HepG2 (cell line): Measurements from ENCODE around the gene NPR3. TPM values are rescaled to one million over a fixed set of nuclear protein-coding genes. Genes with fewer than 3 reads are reported as not detected.

Source experiments
- CTCF ChIP-seq: sonication (generic); formaldehyde crosslinking; IDR thresholded peaks from 2 replicates; pipeline ENCODE4 v1.5.0; 2020; ENCODE audit warnings: mild to moderate bottlenecking, missing genetic modification reagents, moderate library complexity
- FOXM1 ChIP-seq: sonication (generic); formaldehyde crosslinking; IDR thresholded peaks from 2 replicates; pipeline ENCODE4 v1.5.0; 2020; ENCODE audit warnings: missing genetic modification reagents
- KDM2A ChIP-seq: sonication (generic); formaldehyde crosslinking; IDR thresholded peaks from 2 replicates; pipeline ENCODE4 v1.4.0; 2020; ENCODE audit warnings: low read depth, missing genetic modification reagents, borderline replicate concordance
- NFATC3 ChIP-seq: sonication (generic); formaldehyde crosslinking; IDR thresholded peaks from 2 replicates; pipeline ENCODE4 v1.5.1; 2020; ENCODE audit warnings: mild to moderate bottlenecking, missing genetic modification reagents
- RBAK ChIP-seq: sonication (generic); formaldehyde crosslinking; IDR thresholded peaks from 2 replicates; pipeline ENCODE4 v1.5.1; 2020; ENCODE audit warnings: mild to moderate bottlenecking, missing genetic modification reagents
- SKI ChIP-seq: fragments of 450-650 bp; IDR thresholded peaks from one replicate; pipeline ENCODE4 v1.6.1; 2018; ENCODE audit warnings: mild to moderate bottlenecking; ENCODE audit not compliant: partially characterized antibody
- SKIL ChIP-seq: sonication (generic); formaldehyde crosslinking; IDR thresholded peaks from 2 replicates; pipeline ENCODE4 v1.8.0; 2022; ENCODE audit warnings: missing genetic modification reagents, mild to moderate bottlenecking, moderate library complexity, borderline replicate concordance
- SMC3 ChIP-seq: IDR thresholded peaks from 2 replicates; pipeline ENCODE4 v1.6.1; 2011; ENCODE audit warnings: low read length, improper control_type of control experiment
- WIZ ChIP-seq: sonication (generic); formaldehyde crosslinking; IDR thresholded peaks from 2 replicates; pipeline ENCODE4 v1.5.1; 2020; ENCODE audit warnings: mild to moderate bottlenecking, missing genetic modification reagents
- ZNF615 ChIP-seq: sonication (generic); formaldehyde crosslinking; IDR thresholded peaks from 2 replicates; pipeline ENCODE4 v1.5.0; 2020; ENCODE audit warnings: mild to moderate bottlenecking, missing genetic modification reagents, borderline replicate concordance
- ZNF646 ChIP-seq: sonication (generic); formaldehyde crosslinking; IDR thresholded peaks from 2 replicates; pipeline ENCODE4 v1.9.0; 2021; ENCODE audit warnings: mild to moderate bottlenecking, missing genetic modification reagents
- ZNF7 ChIP-seq: IDR thresholded peaks from 2 replicates; pipeline ENCODE4 v1.6.1; 2016; ENCODE audit warnings: missing biosample characterization, missing genetic modification reagents
- polyA plus RNA-seq, 8 experiments: library from polyadenylated mRNA; depleted of rRNA in 3 of 8; stranded (reverse) in 7 of 8; unstranded in 1 of 8; fragments of >200 nt; fragmentation: Illumina TruSeq in 4 of 8; extraction: Trizol in 4 of 8; gene quantifications; 2 replicates each; pipeline versions ENCODE4 v1.2.1 to v1.2.3, GENCODE V29; 2011 to 2016; ENCODE audit warnings: low read depth in 4 of 8, missing spikeins in 1 of 8, mixed read lengths in 1 of 8; ENCODE audit not compliant: insufficient read depth in 1 of 8
- total RNA-seq, 5 experiments: library from RNA; depleted of rRNA; stranded (reverse); fragments of >200 nt; fragmentation: Illumina TruSeq; extraction: Trizol; gene quantifications; 2 replicates each; pipeline ENCODE4 v1.2.3, GENCODE V29; 2016; ENCODE audit warnings: low read depth in 1 of 5

The NPR3 gene
- total and polyA plus RNA-seq, 2 of the 13 experiments (the other 11 are each of a cell fraction or from before 2014, with no cell fraction given): 0.01 TPM; not detected in 1

- TF ChIP-seq ZNF646 (CRISPR knock-in tag) (no peak), CTCF (peak; percentile 42), NFATC3 (CRISPR knock-in tag) (no peak), SKI (no peak), KDM2A (CRISPR knock-in tag) (no peak), RBAK (no peak), SKIL (no peak), WIZ (no peak), FOXM1 (CRISPR knock-in tag) (no peak), SMC3 (peak; percentile 21; the same call in 1 of the 2 replicates), ZNF615 (CRISPR knock-in tag) (no peak), ZNF7 (CRISPR knock-in tag) (peak; percentile 92)
Observed at GRCh38 chr5:32690153-32690552, 21.0 kb upstream of the NPR3 start (continued).
